Stimulated activated CD4-positive, alpha-beta T cell treated with anti-CD3 and anti-CD28 coated beads, Interleukin-12 subunit alpha, Interleukin-12 subunit beta, amount 100 ng/mL, for 24 hours (primary cell): ENCODE results near the gene GRHPR.
A peak's percentile ranks its signal among the peaks of the same experiment; 100 is the strongest.

ENCODE experiments used
- DNase-seq, 2 experiments: peaks; one replicate each; pipeline ENCODE4 v3.0.0-alpha.2; 2020; ENCODE audit warnings: low read depth in 2 of 2

GRHPR gene

GRCh38 chr9:37480759-37481158 is 58.3 kb downstream of the GRHPR start:
- no peak for DNase-seq

GRCh38 chr9:37485389-37486255 is 63.1 kb downstream of the GRHPR start, which contains the start of gene POLR1E:
Gene POLR1E (plus strand): TSS chr9:37485948. CDS start chr9:37486048, 100 bp downstream.
- peak; percentile 91 to 95 for DNase-seq

- no peak for DNase-seq
Observed at GRCh38 chr9:37486256-37486615, 63.7 kb downstream of the GRHPR start.
